Panc1 (cell line): ENCODE results near the gene CCDC178. TPM values are rescaled to one million over a fixed set of nuclear protein-coding genes. Genes with fewer than 3 reads are reported as not detected.
A peak's percentile ranks its signal among the peaks of the same experiment; 100 is the strongest.

ENCODE experiments used
- ATAC-seq: fragments of 200-7000 bp; cut with Tn5 transposase; 2 replicates; pipeline ENCODE4 v1.9.1; 2020; ENCODE audit warnings: mild to moderate bottlenecking, moderate library complexity
- BruUV-seq: library from RNA; stranded (reverse); fragments of 400-500 nt; replicated peaks from 2 replicates; lab custom pipeline; 2021; lab: Mats Ljungman, UMichigan
- CTCF ChIA-PET: fragments of 300-600 bp; sonication (Branson Sonifier 250); formaldehyde crosslinking; loops from one replicate; lab custom pipeline; 2022; ENCODE audit warnings: antibody characterized with exemption; lab: Charles Lee
- POLR2A ChIA-PET: fragments of 300-600 bp; sonication (Branson Sonifier 250); formaldehyde crosslinking; loops from one replicate; lab custom pipeline; 2022; ENCODE audit warnings: antibody characterized with exemption; lab: Charles Lee
- DNase-seq: peaks from one replicate; pipeline ENCODE4 v3.0.0-alpha.2; 2010; ENCODE audit warnings: low read depth, low spot score
- H3K27ac ChIP-seq: 2 replicates; pipeline ENCODE4 v1.5.1; 2011; ENCODE audit warnings: mild to moderate bottlenecking, low read length, inconsistent platforms
- H3K27me3 ChIP-seq: fragments of 200-500 bp; sonication (Bioruptor generic); 2 replicates; pipeline ENCODE4 v1.6.0; 2014; ENCODE audit warnings: low read length, inconsistent platforms; ENCODE audit not compliant: control insufficient read depth, insufficient read depth
- H3K36me3 ChIP-seq: fragments of 200-500 bp; sonication (Bioruptor generic); 2 replicates; pipeline ENCODE4 v1.5.1; 2014; ENCODE audit warnings: inconsistent platforms, mild to moderate bottlenecking, low read length, moderate library complexity; ENCODE audit not compliant: control insufficient read depth, insufficient read depth
- H3K4me1 ChIP-seq: 2 replicates; pipeline ENCODE4 v1.5.1; 2011; ENCODE audit warnings: inconsistent platforms, mild to moderate bottlenecking, low read length, moderate library complexity; ENCODE audit not compliant: control insufficient read depth, insufficient read depth
- H3K4me3 ChIP-seq, 2 experiments: 2 replicates each; pipeline ENCODE4 v1.5.1; 2011 to 2012; ENCODE audit warnings: low read depth in 2 of 2, low read length in 2 of 2, mild to moderate bottlenecking in 2 of 2, inconsistent platforms in 1 of 2, moderate library complexity in 1 of 2
- H3K9me3 ChIP-seq: fragments of 200-500 bp; sonication (Bioruptor generic); 2 replicates; pipeline ENCODE4 v1.5.1; 2014; ENCODE audit warnings: low read depth, mild to moderate bottlenecking, inconsistent platforms, low read length, moderate library complexity; ENCODE audit not compliant: control insufficient read depth, insufficient read depth
- POLR2AphosphoS5 ChIP-seq: IDR thresholded peaks from 2 replicates; pipeline ENCODE4 v1.6.1; 2012; ENCODE audit warnings: mild to moderate bottlenecking, low read depth, low read length, moderate library complexity
- SIN3A ChIP-seq: IDR thresholded peaks from 2 replicates; pipeline ENCODE4 v1.6.1; 2012; ENCODE audit warnings: low read depth, mild to moderate bottlenecking, low read length, moderate library complexity, borderline replicate concordance; ENCODE audit not compliant: insufficient read depth
- TCF7L2 ChIP-seq: IDR thresholded peaks from 2 replicates; pipeline ENCODE4 v1.6.1; 2011; ENCODE audit warnings: mild to moderate bottlenecking, low read depth, low read length, inconsistent platforms
- in situ Hi-C: cut with HindIII; loops from 2 replicates; pipeline ENCODE4 v1.10.0; 2016; ENCODE audit warnings: low sequenced_read_pairs, low pct_unique_long_range_greater_than_20kb
- intact Hi-C: fragments of 100-400 bp; cut with micrococcal nuclease; formaldehyde crosslinking; loops from one replicate; pipeline ENCODE4 v1.10.0; 2022; ENCODE audit not compliant: unreplicated experiment
- total RNA-seq: library from RNA; stranded (reverse); gene quantifications from one replicate; pipeline ENCODE4 v1.2.1, GENCODE V29; 2021; ENCODE audit not compliant: unreplicated experiment
- TF ChIP-seq, protein P1 (sequence below): fragments of 450-650 bp; IDR thresholded peaks from 2 replicates; pipeline ENCODE4 v1.5.1; 2017; ENCODE audit warnings: mild to moderate bottlenecking
- TF ChIP-seq, protein P2 (sequence below), 2 experiments: IDR thresholded peaks; 2 replicates each; pipeline ENCODE4 v1.6.1; 2011 to 2012; ENCODE audit warnings: low read depth in 2 of 2, control low read depth in 1 of 2, low read length in 1 of 2, mild to moderate bottlenecking in 1 of 2, moderate library complexity in 1 of 2; ENCODE audit not compliant: insufficient read depth in 1 of 2

Gene CCDC178
- total RNA-seq, 1 experiment from 2014 or later: not detected

DNA sequence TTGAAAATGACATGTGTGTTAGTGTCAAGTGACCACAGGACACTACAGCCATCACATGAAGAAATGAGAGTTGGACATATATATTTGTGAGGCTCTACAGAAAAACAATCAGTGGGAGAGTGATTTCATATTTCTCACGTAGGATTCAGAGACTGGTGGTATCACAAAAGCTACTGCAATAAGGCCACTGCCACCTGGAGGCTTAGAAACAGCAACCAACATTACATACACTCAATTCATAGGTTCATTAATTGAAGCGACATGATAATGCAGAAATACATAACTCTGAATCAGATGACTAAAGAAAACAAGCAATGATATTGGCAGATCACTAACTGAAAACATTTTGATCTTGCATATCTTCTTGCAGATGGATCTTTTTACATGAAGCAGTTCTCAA, 419.6 kb downstream of the CCDC178 start:
- Histone ChIP-seq H3K4me1 (no peaks in the 10 kb centered on the region), H3K4me3 (no peak overlapping the region), H3K9me3 (peaks cover 7% of the 10 kb centered on the region; the same call in 1 of the 2 replicates), H3K36me3 (no peaks in the 10 kb centered on the region), H3K27ac (no peak overlapping the region), H3K27me3 (no peaks in the 10 kb centered on the region)
- BruUV-seq: no TSS peak
- no peak for DNase-seq
- ATAC-seq: no peak
- CTCF ChIA-PET: no interaction called here
- POLR2A ChIA-PET: no interaction called here
- intact Hi-C loops: no loop called here
- TF ChIP-seq TCF7L2 (no peak), SIN3A (no peak), POLR2AphosphoS5 (no peak)
- TF ChIP-seq, protein P1, sequence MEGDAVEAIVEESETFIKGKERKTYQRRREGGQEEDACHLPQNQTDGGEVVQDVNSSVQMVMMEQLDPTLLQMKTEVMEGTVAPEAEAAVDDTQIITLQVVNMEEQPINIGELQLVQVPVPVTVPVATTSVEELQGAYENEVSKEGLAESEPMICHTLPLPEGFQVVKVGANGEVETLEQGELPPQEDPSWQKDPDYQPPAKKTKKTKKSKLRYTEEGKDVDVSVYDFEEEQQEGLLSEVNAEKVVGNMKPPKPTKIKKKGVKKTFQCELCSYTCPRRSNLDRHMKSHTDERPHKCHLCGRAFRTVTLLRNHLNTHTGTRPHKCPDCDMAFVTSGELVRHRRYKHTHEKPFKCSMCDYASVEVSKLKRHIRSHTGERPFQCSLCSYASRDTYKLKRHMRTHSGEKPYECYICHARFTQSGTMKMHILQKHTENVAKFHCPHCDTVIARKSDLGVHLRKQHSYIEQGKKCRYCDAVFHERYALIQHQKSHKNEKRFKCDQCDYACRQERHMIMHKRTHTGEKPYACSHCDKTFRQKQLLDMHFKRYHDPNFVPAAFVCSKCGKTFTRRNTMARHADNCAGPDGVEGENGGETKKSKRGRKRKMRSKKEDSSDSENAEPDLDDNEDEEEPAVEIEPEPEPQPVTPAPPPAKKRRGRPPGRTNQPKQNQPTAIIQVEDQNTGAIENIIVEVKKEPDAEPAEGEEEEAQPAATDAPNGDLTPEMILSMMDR: peak; percentile 8; the same call in 1 of the 2 replicates
- in situ Hi-C loops: no loop called here

DNA sequence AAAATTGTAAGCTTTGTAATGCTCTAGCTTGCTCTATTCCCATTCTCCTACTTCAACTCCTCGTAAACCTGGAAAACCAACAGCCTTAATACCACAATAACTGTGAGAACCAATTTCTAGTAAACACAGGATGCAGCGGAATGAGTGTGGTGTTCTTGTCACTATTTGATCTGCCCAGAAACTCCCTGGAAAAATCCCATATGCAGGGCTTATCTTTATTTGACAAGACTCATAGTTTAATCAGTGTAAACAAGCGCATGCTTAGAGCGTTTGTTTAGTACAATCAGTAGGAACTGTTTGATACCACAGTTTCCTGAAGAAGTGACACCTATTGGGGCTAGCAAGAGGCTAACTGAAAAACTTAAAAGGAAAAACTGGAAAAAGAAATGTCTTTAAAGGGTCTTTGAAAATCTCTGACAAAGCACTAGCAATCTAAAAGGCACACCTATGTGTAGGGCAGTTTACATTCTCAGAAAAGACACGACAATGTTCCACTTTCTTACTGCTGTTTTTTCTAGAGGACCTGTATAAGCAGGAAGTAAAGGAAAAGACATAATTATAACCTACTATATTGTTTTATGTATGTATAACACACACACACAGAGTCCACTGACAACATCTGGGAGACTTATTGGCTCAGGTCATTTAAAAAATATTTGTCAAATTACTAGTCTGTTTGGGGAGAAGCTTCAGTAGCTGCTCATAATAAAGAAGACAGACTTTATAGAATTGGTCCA, 426.3 kb downstream of the CCDC178 start:
- no peaks in the 10 kb centered on the region for H3K27me3 ChIP-seq
- BruUV-seq: no TSS peak
- intact Hi-C loops: no loop called here
- in situ Hi-C loops: no loop called here
- H3K4me1 ChIP-seq: peaks cover 3% of the 10 kb centered on the region; the same call in 1 of the 2 replicates
- peaks cover 11% of the 10 kb centered on the region; the same call in 1 of the 2 replicates for H3K9me3 ChIP-seq
- H3K27ac ChIP-seq: peak overlapping the region; percentile 66
- TF ChIP-seq POLR2AphosphoS5: peak; percentile 79
- no peak for TF ChIP-seq SIN3A
- TF ChIP-seq TCF7L2: peak; percentile 93
- TF ChIP-seq, protein P2, sequence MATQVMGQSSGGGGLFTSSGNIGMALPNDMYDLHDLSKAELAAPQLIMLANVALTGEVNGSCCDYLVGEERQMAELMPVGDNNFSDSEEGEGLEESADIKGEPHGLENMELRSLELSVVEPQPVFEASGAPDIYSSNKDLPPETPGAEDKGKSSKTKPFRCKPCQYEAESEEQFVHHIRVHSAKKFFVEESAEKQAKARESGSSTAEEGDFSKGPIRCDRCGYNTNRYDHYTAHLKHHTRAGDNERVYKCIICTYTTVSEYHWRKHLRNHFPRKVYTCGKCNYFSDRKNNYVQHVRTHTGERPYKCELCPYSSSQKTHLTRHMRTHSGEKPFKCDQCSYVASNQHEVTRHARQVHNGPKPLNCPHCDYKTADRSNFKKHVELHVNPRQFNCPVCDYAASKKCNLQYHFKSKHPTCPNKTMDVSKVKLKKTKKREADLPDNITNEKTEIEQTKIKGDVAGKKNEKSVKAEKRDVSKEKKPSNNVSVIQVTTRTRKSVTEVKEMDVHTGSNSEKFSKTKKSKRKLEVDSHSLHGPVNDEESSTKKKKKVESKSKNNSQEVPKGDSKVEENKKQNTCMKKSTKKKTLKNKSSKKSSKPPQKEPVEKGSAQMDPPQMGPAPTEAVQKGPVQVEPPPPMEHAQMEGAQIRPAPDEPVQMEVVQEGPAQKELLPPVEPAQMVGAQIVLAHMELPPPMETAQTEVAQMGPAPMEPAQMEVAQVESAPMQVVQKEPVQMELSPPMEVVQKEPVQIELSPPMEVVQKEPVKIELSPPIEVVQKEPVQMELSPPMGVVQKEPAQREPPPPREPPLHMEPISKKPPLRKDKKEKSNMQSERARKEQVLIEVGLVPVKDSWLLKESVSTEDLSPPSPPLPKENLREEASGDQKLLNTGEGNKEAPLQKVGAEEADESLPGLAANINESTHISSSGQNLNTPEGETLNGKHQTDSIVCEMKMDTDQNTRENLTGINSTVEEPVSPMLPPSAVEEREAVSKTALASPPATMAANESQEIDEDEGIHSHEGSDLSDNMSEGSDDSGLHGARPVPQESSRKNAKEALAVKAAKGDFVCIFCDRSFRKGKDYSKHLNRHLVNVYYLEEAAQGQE (IDR thresholded peaks at IDR 0.05; ENCODE audit: insufficient read depth in 1 of 2, low read depth in 2 of 2, low read length in 1 of 2): 0 out of 4 replicates have a peak, but pooled peaks of 1 of the 2 experiments have one; percentile 19
- TF ChIP-seq, protein P1: no peak
- H3K4me3 ChIP-seq: peak overlapping the region in 1 of 2 experiments; percentile 4; a peak in 1 of 4 replicates
- ATAC-seq: peak; percentile 98
- POLR2A ChIA-PET: no interaction called here
- CTCF ChIA-PET: no interaction called here
- DNase-seq: no peak
- no peaks in the 10 kb centered on the region; the same call in 1 of the 2 replicates for H3K36me3 ChIP-seq
